ENCODE measurements around the gene GPR21.

DNA sequence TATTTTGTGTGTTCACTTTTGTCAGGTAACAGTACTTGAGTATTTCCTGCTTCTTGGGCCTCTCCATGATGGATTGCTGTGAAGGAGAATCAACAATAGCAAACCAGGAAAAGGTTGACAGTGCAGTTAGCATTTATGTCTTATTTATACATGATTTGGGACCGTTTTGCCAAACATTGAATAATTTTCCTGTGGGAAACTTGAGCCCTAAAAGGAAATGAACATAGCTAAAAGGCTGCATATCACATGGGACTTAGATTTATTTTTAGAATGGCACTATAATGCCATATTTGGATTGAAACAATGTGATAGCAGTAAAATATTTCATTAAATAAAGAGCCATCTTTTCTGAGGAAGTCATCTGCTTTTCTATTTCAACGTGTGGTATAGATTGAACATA lies 15.3 kb downstream of the GPR21 start:
- TF ChIP-seq, protein P1, sequence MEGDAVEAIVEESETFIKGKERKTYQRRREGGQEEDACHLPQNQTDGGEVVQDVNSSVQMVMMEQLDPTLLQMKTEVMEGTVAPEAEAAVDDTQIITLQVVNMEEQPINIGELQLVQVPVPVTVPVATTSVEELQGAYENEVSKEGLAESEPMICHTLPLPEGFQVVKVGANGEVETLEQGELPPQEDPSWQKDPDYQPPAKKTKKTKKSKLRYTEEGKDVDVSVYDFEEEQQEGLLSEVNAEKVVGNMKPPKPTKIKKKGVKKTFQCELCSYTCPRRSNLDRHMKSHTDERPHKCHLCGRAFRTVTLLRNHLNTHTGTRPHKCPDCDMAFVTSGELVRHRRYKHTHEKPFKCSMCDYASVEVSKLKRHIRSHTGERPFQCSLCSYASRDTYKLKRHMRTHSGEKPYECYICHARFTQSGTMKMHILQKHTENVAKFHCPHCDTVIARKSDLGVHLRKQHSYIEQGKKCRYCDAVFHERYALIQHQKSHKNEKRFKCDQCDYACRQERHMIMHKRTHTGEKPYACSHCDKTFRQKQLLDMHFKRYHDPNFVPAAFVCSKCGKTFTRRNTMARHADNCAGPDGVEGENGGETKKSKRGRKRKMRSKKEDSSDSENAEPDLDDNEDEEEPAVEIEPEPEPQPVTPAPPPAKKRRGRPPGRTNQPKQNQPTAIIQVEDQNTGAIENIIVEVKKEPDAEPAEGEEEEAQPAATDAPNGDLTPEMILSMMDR (IDR thresholded peaks at IDR 0.05), result no peak
- TF ChIP-seq POLR2A (IDR thresholded peaks at IDR 0.05), result no peak
